Karpas-422 (cell line): ENCODE measurements around the gene PLA2G4A. TPM values are rescaled to one million over a fixed set of nuclear protein-coding genes. Genes with fewer than 3 reads are reported as not detected.

Source experiments
- DNase-seq: peaks from one replicate; pipeline ENCODE4 v3.0.0-alpha.2; 2015
- H2AFZ ChIP-seq: fragments of 200-600 bp; sonication (generic); 2 replicates; pipeline ENCODE4 v1.6.1; 2014; ENCODE audit warnings: antibody characterized with exemption, low read length, mixed read lengths
- H3K27ac ChIP-seq: fragments of 200-600 bp; sonication (generic); 2 replicates; pipeline ENCODE4 v1.5.1; 2014; ENCODE audit warnings: mild to moderate bottlenecking, low read length, moderate library complexity
- H3K27me3 ChIP-seq: fragments of 200-600 bp; sonication (generic); 2 replicates; pipeline ENCODE4 v1.6.1; 2014; ENCODE audit warnings: low read length, mixed read lengths
- H3K36me3 ChIP-seq: fragments of 200-600 bp; sonication (generic); 2 replicates; pipeline ENCODE4 v1.6.1; 2014; ENCODE audit warnings: low read length, mixed read lengths; ENCODE audit not compliant: insufficient read depth
- H3K4me1 ChIP-seq: fragments of 200-600 bp; sonication (generic); 2 replicates; pipeline ENCODE4 v1.6.1; 2014; ENCODE audit warnings: mild to moderate bottlenecking, low read length, mixed read lengths
- H3K4me2 ChIP-seq: fragments of 200-600 bp; sonication (generic); 2 replicates; pipeline ENCODE4 v1.6.1; 2014; ENCODE audit warnings: low read length, low read depth, mild to moderate bottlenecking; ENCODE audit not compliant: poor library complexity, severe bottlenecking
- H3K4me3 ChIP-seq: fragments of 200-600 bp; sonication (generic); 2 replicates; pipeline ENCODE4 v1.5.1; 2014; ENCODE audit warnings: mild to moderate bottlenecking, antibody characterized with exemption, low read length, mixed read lengths
- H3K79me2 ChIP-seq: fragments of 200-600 bp; sonication (generic); 2 replicates; pipeline ENCODE4 v1.6.1; 2014; ENCODE audit warnings: mild to moderate bottlenecking, low read length, mixed read lengths
- H3K9ac ChIP-seq: fragments of 200-600 bp; sonication (generic); 2 replicates; pipeline ENCODE4 v1.6.0; 2014; ENCODE audit warnings: low read length
- H3K9me2 ChIP-seq: fragments of 200-600 bp; sonication (generic), shearing (Covaris generic); replicated peaks from 2 replicates; pipeline ENCODE4 v1.6.0; 2014; ENCODE audit warnings: mild to moderate bottlenecking, low read length, moderate library complexity; ENCODE audit not compliant: insufficient read depth
- H3K9me3 ChIP-seq: fragments of 300-700, 200-600 bp; sonication (generic); 2 replicates; pipeline ENCODE4 v1.6.1; 2014; ENCODE audit warnings: low read length, mixed read lengths
- H4K20me1 ChIP-seq: fragments of 200-600 bp; sonication (generic); 2 replicates; pipeline ENCODE4 v1.6.1; 2014; ENCODE audit warnings: mild to moderate bottlenecking, antibody characterized with exemption, low read length, low read depth; ENCODE audit not compliant: insufficient read depth
- total RNA-seq: library from RNA; depleted of rRNA; stranded (reverse); fragments of >200 nt; shearing (Covaris generic); gene quantifications from 2 replicates; pipeline ENCODE4 v1.2.3, GENCODE V29; 2014; ENCODE audit warnings: low replicate concordance

The PLA2G4A gene
- total RNA-seq, 1 experiment from 2014 or later = not detected

DNA sequence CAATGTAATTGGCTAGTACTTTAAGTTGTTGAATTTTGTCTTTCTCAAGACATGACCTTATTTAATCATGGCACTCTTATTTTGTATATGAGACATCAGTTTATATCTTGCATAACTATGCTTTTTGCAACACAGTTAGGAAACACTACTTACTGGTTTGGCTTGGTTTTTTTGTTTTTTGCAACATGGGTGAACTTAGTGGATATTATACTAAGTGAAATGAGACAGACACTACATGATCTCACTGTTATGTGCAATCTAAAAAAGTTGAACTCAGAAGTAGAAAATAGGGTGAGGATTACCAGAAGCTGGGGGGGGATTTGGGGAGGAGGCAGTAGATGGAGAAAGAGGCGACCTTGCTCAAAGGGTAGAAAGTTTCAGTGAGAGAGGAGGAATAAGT is 132.1 kb downstream of the PLA2G4A start:
- no peak overlapping the region for H3K4me3 ChIP-seq
- no peaks in the 10 kb centered on the region for H3K9me3 ChIP-seq
- no peaks in the 10 kb centered on the region for H4K20me1 ChIP-seq
- no peak overlapping the region for H3K9ac ChIP-seq
- no peaks in the 10 kb centered on the region for H3K27me3 ChIP-seq
- H3K4me2 ChIP-seq = no peak overlapping the region
- no peaks in the 10 kb centered on the region for H3K79me2 ChIP-seq
- H3K4me1 ChIP-seq = no peaks in the 10 kb centered on the region
- H3K9me2 ChIP-seq = no peaks in the 10 kb centered on the region
- no peak overlapping the region for H3K27ac ChIP-seq
- H3K36me3 ChIP-seq = no peaks in the 10 kb centered on the region
- no peak overlapping the region for H2AFZ ChIP-seq
- DNase-seq = no peak

GRCh38 chr1:186965847-186966246 is 137.1 kb downstream of the PLA2G4A start:
- no peak overlapping the region for H2AFZ ChIP-seq
- no peak overlapping the region for H3K27ac ChIP-seq
- H3K9me2 ChIP-seq = no peaks in the 10 kb centered on the region
- H3K4me2 ChIP-seq = no peak overlapping the region
- no peaks in the 10 kb centered on the region for H3K79me2 ChIP-seq
- H3K4me3 ChIP-seq = no peak overlapping the region
- no peaks in the 10 kb centered on the region for H3K9me3 ChIP-seq
- DNase-seq = no peak
- H3K4me1 ChIP-seq = no peaks in the 10 kb centered on the region
- H3K9ac ChIP-seq = no peak overlapping the region
- H3K27me3 ChIP-seq = no peaks in the 10 kb centered on the region
- no peaks in the 10 kb centered on the region for H4K20me1 ChIP-seq
- H3K36me3 ChIP-seq = no peaks in the 10 kb centered on the region

- H3K4me3 ChIP-seq = no peak overlapping the region
- H3K9me2 ChIP-seq = no peaks in the 10 kb centered on the region
- DNase-seq = no peak
- H3K4me2 ChIP-seq = no peak overlapping the region
- no peaks in the 10 kb centered on the region for H3K27me3 ChIP-seq
- no peaks in the 10 kb centered on the region for H3K79me2 ChIP-seq
- H3K4me1 ChIP-seq = no peaks in the 10 kb centered on the region
- no peaks in the 10 kb centered on the region for H4K20me1 ChIP-seq
- no peaks in the 10 kb centered on the region for H3K9me3 ChIP-seq
- H3K9ac ChIP-seq = no peak overlapping the region
- H3K36me3 ChIP-seq = no peaks in the 10 kb centered on the region
- H2AFZ ChIP-seq = no peak overlapping the region
- H3K27ac ChIP-seq = no peak overlapping the region
Measured at GRCh38 chr1:186966456-186966855, 137.7 kb downstream of the PLA2G4A start.

DNA sequence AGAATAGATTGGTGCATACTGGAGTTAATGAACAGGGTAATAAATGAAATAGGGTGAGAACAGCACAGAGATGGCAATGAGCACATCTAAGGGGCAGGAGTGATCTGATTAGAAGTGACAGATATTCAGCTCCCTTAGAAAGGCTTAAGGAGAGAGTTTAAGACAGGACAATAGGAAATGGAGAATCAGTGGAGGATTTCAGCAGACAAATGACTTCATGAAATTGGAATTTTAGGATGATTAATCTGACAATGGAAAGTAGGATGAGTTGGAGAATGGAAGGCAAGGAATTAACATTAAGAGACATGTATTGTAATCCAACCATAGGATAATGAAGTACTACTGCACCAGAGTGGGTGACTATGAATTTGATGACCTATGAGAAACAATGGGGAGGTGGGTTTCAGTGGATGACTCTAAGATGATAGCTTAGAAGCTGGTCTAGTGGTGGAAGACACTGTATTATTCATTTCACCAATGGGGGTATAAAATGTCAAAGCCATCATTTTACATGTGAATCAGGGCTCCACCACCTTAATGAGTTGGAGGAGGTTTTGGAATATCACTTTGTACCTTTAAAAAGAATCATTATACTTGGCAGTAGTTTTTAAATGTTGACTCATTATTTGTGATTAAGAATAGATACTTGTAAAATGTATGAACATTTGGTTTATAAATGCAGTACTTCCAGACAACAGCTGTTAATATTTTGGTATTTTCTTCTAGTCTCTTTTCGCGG is 139.1 kb downstream of the PLA2G4A start:
- no peak overlapping the region for H2AFZ ChIP-seq
- DNase-seq = no peak
- H3K36me3 ChIP-seq = no peaks in the 10 kb centered on the region
- H3K4me3 ChIP-seq = no peak overlapping the region
- no peak overlapping the region for H3K4me2 ChIP-seq
- H3K9me2 ChIP-seq = no peaks in the 10 kb centered on the region
- H3K9me3 ChIP-seq = no peaks in the 10 kb centered on the region
- no peaks in the 10 kb centered on the region for H3K79me2 ChIP-seq
- H3K27me3 ChIP-seq = no peaks in the 10 kb centered on the region
- H3K4me1 ChIP-seq = no peaks in the 10 kb centered on the region
- H3K27ac ChIP-seq = no peak overlapping the region
- no peaks in the 10 kb centered on the region for H4K20me1 ChIP-seq
- H3K9ac ChIP-seq = no peak overlapping the region

DNA sequence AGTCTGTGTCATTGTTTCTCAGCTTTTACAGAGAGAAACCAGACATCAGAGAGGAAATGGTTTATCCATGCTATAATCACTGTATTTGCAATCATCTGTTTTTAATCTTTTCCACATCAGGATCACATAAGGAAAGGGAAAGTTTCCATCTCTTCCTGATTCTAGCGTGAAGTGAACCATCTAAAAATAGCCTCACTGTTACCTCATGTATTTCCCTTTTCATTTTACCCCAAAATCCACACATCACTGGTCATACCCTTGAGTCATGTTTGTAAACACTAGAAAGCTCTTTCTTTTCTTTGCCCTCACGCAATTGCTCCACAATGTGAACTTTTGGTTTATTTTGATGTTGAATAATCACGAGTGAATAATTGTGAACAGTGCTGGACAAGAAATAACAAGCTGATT is 146.0 kb downstream of the PLA2G4A start:
- no peaks in the 10 kb centered on the region for H3K27me3 ChIP-seq
- no peaks in the 10 kb centered on the region for H3K36me3 ChIP-seq
- no peak overlapping the region for H3K4me3 ChIP-seq
- no peaks in the 10 kb centered on the region for H4K20me1 ChIP-seq
- no peaks in the 10 kb centered on the region for H3K4me1 ChIP-seq
- no peak overlapping the region for H3K9ac ChIP-seq
- no peaks in the 10 kb centered on the region for H3K9me3 ChIP-seq
- DNase-seq = no peak
- no peak overlapping the region for H3K27ac ChIP-seq
- no peaks in the 10 kb centered on the region for H3K9me2 ChIP-seq
- no peak overlapping the region for H2AFZ ChIP-seq
- no peak overlapping the region for H3K4me2 ChIP-seq
- no peaks in the 10 kb centered on the region for H3K79me2 ChIP-seq

GRCh38 chr1:186975220-186975619 is 146.5 kb downstream of the PLA2G4A start:
- H2AFZ ChIP-seq = no peak overlapping the region
- H3K27ac ChIP-seq = no peak overlapping the region
- H3K4me2 ChIP-seq = no peak overlapping the region
- H3K9ac ChIP-seq = no peak overlapping the region
- no peaks in the 10 kb centered on the region for H4K20me1 ChIP-seq
- no peaks in the 10 kb centered on the region for H3K9me2 ChIP-seq
- H3K79me2 ChIP-seq = no peaks in the 10 kb centered on the region
- no peak overlapping the region for H3K4me3 ChIP-seq
- no peak for DNase-seq
- H3K4me1 ChIP-seq = no peaks in the 10 kb centered on the region
- no peaks in the 10 kb centered on the region for H3K9me3 ChIP-seq
- no peaks in the 10 kb centered on the region for H3K36me3 ChIP-seq
- no peaks in the 10 kb centered on the region for H3K27me3 ChIP-seq

- no peaks in the 10 kb centered on the region for H3K9me2 ChIP-seq
- DNase-seq = no peak
- H3K4me3 ChIP-seq = no peak overlapping the region
- no peaks in the 10 kb centered on the region for H3K36me3 ChIP-seq
- no peak overlapping the region for H2AFZ ChIP-seq
- H3K4me2 ChIP-seq = no peak overlapping the region
- no peaks in the 10 kb centered on the region for H4K20me1 ChIP-seq
- no peaks in the 10 kb centered on the region for H3K79me2 ChIP-seq
- H3K9ac ChIP-seq = no peak overlapping the region
- H3K9me3 ChIP-seq = no peaks in the 10 kb centered on the region
- no peaks in the 10 kb centered on the region for H3K27me3 ChIP-seq
- no peak overlapping the region for H3K27ac ChIP-seq
- no peaks in the 10 kb centered on the region for H3K4me1 ChIP-seq
Measured at GRCh38 chr1:186976700-186977099, 148.0 kb downstream of the PLA2G4A start.

- H3K4me2 ChIP-seq = no peak overlapping the region
- H3K9ac ChIP-seq = no peak overlapping the region
- no peaks in the 10 kb centered on the region for H3K27me3 ChIP-seq
- H3K27ac ChIP-seq = no peak overlapping the region
- no peaks in the 10 kb centered on the region for H3K9me3 ChIP-seq
- H3K4me3 ChIP-seq = no peak overlapping the region
- no peaks in the 10 kb centered on the region for H3K79me2 ChIP-seq
- no peaks in the 10 kb centered on the region for H3K4me1 ChIP-seq
- H3K9me2 ChIP-seq = no peaks in the 10 kb centered on the region
- no peak overlapping the region for H2AFZ ChIP-seq
- no peak for DNase-seq
- H4K20me1 ChIP-seq = no peaks in the 10 kb centered on the region
- no peaks in the 10 kb centered on the region for H3K36me3 ChIP-seq
Measured at GRCh38 chr1:186977266-186977957, 148.7 kb downstream of the PLA2G4A start.
